GM19328 (cell line): ENCODE data around the gene PARD6G.
A peak's percentile ranks its signal among the peaks of the same experiment; 100 is the strongest.

Source experiments
- ATAC-seq: cut with Tn5 transposase; IDR thresholded peaks from one replicate; pipeline ENCODE4 v1.9.1; 2021; ENCODE audit warnings: mild to moderate bottlenecking, moderate library complexity; ENCODE audit not compliant: unreplicated experiment

PARD6G gene

GRCh38 chr18:80147418-80148325 lies 99.6 kb downstream of the PARD6G start:
- peak; percentile 80 for ATAC-seq

DNA sequence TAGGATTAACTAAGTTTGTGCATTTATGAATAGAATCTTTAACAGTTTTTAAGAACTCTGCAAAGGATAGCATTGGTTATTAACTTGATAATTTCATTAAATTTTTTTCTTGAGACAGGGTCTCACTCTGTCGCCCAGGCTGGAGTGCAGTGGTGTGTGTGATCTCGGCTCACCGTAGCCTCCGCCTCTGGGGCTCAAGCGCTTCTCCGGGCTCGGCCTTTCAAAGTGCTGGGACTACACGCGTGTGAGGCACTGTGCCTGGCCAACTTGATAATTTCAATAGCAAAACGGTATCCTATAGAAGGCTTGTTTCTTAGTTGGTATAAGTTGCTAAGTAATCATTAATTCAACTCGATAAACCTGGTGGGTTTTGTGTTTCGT lies 100.3 kb downstream of the PARD6G start:
- peak; percentile 26 for ATAC-seq

- ATAC-seq = no peak
Observed at GRCh38 chr18:80145196-80145804, 102.0 kb downstream of the PARD6G start.

DNA sequence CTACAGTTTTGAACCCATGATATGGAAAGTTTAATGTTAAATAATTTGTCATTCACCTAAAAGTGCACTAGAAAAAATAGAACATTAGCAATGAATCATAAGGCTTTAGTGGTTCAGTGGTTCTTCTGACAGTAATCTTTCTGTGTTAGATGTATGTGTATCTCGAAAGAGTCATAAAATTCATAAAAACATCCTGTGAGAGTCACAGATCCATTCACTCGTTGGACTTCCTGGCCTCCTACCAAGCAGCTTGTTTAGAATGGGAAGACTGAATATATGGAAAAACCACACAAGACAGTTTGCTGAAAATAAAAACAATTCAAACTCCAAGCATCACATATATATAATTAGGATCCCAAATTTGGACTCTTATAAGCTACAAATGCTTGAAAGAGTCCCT lies 103.4 kb downstream of the PARD6G start:
- ATAC-seq = no peak

DNA sequence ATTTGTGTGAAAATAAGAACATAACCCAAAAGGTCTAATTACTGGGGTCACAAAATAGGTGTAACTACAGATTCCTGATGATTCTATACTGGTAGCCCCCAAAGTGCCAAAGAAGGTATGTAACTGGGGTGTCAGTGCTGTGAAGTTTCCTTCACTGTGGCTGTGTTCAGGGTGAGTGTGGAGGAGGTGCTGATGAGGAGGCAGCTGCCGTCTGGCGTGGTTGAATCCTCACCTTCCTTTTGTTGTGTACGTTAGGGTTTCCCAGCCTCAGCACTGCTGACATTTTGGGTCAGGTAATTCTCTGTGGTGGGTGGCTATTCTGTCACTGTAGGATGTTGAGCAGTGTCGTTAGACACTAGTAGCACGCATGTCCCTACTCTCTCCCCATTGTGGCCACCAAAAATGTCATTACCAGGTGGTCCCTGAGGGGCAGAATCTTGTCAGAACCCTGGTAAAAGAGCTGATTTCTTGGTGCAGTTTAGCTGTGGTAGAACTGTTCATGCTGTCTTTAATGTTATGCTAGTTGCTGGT lies 106.8 kb downstream of the PARD6G start:
- ATAC-seq = no peak

DNA sequence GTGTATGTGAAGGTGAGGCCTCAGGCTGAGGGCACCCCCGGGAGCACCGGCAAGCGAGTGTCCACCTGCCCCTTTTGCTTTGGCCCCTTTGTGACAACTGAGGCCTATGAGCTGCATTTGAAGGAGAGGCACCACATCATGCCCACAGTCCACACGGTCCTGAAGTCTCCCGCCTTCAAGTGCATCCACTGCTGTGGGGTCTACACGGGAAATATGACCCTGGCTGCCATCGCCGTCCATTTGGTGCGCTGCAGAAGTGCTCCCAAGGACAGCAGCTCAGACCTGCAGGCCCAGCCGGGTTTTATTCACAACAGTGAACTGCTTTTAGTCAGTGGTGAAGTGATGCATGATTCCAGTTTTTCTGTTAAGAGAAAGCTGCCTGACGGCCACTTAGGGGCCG lies 109.3 kb downstream of the PARD6G start:
- ATAC-seq = no peak

DNA sequence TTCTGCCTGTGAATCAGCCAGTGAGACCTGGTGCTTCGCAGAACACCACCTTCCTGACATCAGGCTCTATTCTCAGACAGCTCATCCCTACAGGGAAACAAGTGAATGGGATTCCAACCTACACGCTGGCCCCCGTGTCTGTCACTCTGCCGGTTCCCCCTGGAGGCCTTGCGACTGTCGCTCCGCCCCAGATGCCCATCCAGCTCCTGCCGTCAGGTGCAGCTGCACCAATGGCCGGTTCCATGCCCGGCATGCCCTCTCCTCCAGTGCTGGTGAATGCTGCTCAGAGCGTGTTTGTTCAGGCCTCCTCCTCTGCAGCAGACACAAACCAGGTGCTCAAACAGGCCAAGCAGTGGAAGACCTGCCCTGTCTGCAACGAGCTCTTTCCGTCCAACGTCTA lies 110.2 kb downstream of the PARD6G start:
- ATAC-seq = no peak

DNA sequence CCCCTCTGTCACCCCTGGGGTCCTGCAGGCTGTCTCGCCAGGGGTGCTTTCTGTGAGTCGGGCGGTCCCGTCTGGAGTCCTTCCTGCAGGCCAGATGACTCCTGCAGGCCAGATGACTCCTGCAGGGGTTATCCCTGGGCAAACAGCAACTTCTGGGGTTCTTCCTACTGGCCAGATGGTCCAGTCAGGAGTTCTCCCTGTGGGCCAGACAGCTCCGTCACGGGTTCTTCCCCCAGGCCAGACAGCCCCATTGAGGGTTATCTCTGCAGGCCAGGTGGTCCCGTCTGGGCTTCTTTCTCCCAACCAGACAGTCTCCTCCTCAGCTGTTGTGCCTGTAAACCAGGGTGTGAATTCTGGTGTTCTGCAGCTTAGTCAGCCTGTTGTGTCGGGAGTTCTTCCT lies 110.6 kb downstream of the PARD6G start:
- ATAC-seq = no peak

GRCh38 chr18:80135136-80135535 lies 112.2 kb downstream of the PARD6G start:
- ATAC-seq = no peak

DNA sequence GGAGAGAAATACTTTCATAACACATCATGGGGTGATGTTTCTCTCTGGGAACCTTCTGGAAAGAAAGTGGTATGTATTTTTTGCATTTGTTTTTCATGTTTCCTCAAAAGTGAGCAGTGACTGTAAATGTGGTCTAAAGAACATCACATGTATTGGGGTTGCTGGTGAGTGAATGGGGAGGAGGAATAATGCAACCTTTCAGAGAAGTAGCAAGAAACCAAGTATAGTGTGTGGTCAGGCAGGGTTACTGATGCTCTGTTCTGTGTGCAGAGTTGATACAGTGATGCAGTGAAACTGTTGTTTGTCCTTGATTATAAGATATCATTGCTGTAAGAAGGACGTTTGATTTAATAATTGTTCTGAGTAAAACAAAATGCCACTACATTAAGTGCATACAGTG lies 114.2 kb downstream of the PARD6G start:
- no peak for ATAC-seq

GRCh38 chr18:80132180-80132812 lies 115.0 kb downstream of the PARD6G start:
- no peak for ATAC-seq

DNA sequence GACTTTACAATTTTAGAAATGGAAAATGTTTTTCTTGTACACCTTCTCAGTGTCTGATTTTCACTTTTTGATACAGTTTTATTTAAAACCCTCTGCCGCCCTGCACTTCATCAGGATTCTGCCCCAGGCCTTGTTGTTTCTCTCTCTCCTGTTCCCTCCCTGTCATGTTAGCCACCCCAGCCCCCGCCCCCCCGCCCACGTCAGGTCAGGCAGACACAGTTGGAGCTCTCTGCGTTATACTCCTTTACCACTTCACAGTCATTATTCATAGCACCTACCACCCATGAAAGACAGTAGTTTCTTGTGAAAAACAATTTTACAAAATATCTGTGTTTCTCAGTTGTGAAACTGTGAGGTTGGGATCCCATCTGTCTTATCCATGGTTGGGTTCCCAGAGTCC lies 116.8 kb downstream of the PARD6G start:
- ATAC-seq = no peak

- ATAC-seq = no peak
Observed at GRCh38 chr18:80129672-80130367, 117.5 kb downstream of the PARD6G start.

DNA sequence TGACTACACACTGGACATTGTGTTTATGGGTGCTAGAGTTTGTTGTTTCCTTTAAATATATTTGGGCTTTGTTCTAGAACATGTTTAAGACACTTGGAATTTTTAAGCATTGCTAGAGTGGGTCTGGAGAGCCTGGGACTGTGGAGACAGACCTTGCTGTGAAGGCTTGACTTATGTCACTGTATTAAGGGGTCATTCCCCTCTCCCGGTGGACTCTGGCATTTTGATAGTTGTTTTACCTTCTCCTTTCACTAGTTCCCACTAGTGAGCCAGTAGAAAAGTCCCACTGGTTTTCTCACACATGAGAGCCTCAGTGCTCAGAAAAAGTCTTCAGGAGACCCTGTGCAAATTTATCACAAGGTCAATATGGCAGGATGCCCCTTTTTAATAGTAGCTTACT lies 119.7 kb downstream of the PARD6G start:
- no peak for ATAC-seq

DNA sequence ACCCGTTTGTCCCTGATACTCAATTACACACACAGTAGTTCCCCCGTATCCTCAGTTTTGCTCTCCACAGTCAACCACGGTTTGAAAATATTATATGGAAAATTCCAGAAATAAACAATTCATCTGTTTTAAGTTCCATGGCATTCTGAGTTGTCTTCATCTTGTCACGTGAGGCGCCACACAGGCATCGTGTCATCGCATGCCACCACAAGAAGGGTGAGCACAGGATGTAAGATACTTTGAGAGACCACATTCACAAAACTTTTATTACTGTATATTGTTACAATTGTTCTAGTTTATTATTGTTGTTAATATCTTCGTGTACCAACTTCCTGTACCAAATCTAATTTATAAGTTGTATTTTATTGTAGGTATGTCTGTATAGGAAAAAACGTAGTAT lies 120.5 kb downstream of the PARD6G start:
- no peak for ATAC-seq

DNA sequence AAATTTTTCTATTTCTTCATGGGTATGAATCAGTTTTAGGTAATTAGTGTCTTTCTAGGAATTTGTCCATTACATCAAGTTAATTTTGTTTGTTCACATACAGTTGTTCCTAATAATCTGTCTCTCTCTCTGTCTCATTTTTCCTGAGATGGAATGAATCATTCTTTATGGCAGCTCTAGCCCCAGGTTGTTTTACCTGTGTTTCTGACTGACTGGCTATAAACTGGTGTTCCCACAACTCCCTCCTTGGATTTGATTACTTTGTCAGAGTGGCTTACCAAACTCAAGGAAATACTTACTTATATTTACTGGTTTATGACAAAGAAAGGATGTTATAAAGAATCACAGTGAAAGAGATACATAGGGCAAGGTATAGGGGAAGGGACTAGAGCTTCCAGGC lies 123.2 kb downstream of the PARD6G start:
- no peak for ATAC-seq

- ATAC-seq = no peak
Observed at GRCh38 chr18:80120932-80121331, 126.4 kb downstream of the PARD6G start.

GRCh38 chr18:80119111-80119510 lies 128.2 kb downstream of the PARD6G start:
- no peak for ATAC-seq

DNA sequence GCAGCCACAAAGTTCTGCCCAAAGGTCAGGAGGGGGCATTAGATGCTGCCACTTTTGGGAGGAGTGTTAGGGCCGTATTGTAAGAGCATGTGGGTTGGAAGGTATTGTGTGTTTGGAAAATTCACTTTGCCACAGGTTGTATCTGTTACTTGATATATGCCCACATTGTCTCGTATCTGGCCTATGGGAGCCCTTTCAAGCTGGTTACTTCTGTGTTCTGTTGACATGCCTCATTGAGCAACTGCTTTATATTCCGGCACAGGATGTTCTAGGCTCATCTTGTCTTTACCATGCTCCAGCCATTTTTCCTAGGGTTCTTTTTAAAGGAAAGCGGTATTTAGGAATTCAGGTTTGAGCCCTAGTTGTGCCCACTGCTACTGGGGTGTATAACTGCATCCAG lies 132.3 kb downstream of the PARD6G start:
- no peak for ATAC-seq

- ATAC-seq = no peak
Observed at GRCh38 chr18:80112624-80113248, 134.6 kb downstream of the PARD6G start.

- peak; percentile 25 for ATAC-seq
Observed at GRCh38 chr18:80109676-80110078, 137.6 kb downstream of the PARD6G start.
